ENCODE results near the gene FPGS. TPM values are rescaled to one million over a fixed set of nuclear protein-coding genes. Genes with fewer than 3 reads are reported as not detected.

FPGS gene, protein sequence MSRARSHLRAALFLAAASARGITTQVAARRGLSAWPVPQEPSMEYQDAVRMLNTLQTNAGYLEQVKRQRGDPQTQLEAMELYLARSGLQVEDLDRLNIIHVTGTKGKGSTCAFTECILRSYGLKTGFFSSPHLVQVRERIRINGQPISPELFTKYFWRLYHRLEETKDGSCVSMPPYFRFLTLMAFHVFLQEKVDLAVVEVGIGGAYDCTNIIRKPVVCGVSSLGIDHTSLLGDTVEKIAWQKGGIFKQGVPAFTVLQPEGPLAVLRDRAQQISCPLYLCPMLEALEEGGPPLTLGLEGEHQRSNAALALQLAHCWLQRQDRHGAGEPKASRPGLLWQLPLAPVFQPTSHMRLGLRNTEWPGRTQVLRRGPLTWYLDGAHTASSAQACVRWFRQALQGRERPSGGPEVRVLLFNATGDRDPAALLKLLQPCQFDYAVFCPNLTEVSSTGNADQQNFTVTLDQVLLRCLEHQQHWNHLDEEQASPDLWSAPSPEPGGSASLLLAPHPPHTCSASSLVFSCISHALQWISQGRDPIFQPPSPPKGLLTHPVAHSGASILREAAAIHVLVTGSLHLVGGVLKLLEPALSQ
- polyA plus RNA-seq (38.2 to 65.0 TPM (median 56.3 TPM) in 3 replicates), polyA minus RNA-seq (45.2 to 134 TPM (median 50.4 TPM) in 3 replicates)
- polyA plus RNA-seq (2011; ENCODE audit: low read depth), result 19.2 TPM
- polyA plus RNA-seq (2011; cell fraction: cytosol; rRNA removed), result 42.2 and 62.6 TPM in 2 replicates
- polyA plus RNA-seq (2011; cell fraction: nucleus; rRNA removed), result 83.1 and 97.6 TPM in 2 replicates
- 23.7 and 67.7 TPM in 2 replicates for polyA plus RNA-seq (2012; ENCODE audit: low replicate concordance)
- 85.6 TPM for polyA minus RNA-seq (2011; cell fraction: cytosol; rRNA and poly(A)+ RNA removed)
- polyA minus RNA-seq (2011; cell fraction: nucleus; rRNA and poly(A)+ RNA removed), result 38.2 and 44.2 TPM in 2 replicates

DNA sequence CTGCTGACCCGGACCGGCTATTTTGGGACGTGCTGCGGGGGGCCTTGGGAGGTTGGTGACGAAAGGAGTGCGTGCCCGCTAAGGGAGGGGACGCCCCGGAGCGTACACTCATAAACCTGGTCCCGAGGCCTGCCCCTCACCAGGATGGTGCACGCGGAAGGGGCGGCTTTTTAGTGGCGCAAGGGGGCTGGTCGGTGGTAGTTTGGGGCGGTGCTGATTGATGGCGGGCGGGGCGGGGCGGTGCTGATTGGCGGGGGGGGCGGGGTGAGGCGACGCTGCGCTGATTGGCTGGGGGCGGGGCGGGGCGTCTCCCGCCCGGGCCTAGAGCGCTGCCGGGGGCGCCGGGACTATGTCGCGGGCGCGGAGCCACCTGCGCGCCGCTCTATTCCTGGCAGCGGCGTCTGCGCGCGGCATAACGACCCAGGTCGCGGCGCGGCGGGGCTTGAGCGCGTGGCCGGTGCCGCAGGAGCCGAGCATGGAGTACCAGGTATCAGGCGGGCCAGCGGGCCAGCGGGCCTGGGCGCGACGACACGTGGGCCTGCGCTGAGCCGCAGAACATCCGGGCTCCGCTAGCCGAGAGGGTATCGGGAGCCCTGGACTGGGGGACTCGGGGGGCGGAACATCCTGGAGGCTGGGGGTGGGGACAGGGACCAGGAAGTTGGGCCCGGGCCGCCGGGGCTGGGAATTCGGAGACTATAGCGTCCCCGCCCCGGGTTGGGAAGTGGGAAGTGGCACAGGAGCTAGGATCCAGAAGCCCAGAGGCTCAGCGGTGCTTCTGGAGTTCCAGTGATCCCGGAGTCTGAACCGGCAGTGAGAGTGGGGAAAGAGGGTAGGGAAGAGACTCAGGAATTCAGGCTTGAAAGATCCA, at the start of gene FPGS:
Gene FPGS (plus strand): TSS at position 307 of the 868 bp plus-strand sequence. CDS start 43 bp downstream, at position 350.
- Histone ChIP-seq H3K9ac (ENCODE audit: control insufficient read depth, extremely low read depth, insufficient read depth, low read length) (peak within 1 kb of the TSS; percentile 99), H3K4me2 (ENCODE audit: control insufficient read depth, extremely low read depth, insufficient read depth, low read depth, low read length) (peak within 1 kb of the TSS; percentile 93), H3K4me3 (ENCODE audit: control insufficient read depth in 2 of 3, extremely low read depth in 1 of 3, insufficient read depth in 2 of 3, low read depth in 1 of 3, low read length in 3 of 3) (peak within 1 kb of the TSS; percentile 58 to 97 (median 81)), H3K9me3 (ENCODE audit: control insufficient read depth, low read depth, low read length) (no peaks in the 10 kb centered on the region), H3K36me3 (ENCODE audit: control insufficient read depth in 2 of 2, extremely low read depth in 1 of 2, insufficient read depth in 2 of 2, low read length in 2 of 2) (peaks cover 19 to 23% of the 10 kb centered on the region in 2 experiments), H3K27me3 (ENCODE audit: control insufficient read depth, extremely low read depth, insufficient read depth, low read length) (no peaks in the 10 kb centered on the region), H3K9me1 (ENCODE audit: control insufficient read depth, extremely low read depth, insufficient read depth, low read length) (no peaks in the 10 kb centered on the region), H3K27ac (ENCODE audit: control insufficient read depth, insufficient read depth, low read length) (peak within 1 kb of the TSS; percentile 99), H3K79me2 (ENCODE audit: control insufficient read depth, insufficient read depth, low read length) (peaks cover 17% of the 10 kb centered on the region), H2AFZ (ENCODE audit: control insufficient read depth, low read length) (peak within 1 kb of the TSS; percentile 68), H4K20me1 (ENCODE audit: control insufficient read depth, extremely low read depth, insufficient read depth, low read length) (peaks cover 2% of the 10 kb centered on the region), H3K4me1 (ENCODE audit: control insufficient read depth, extremely low read depth, insufficient read depth, low read length) (peaks cover 24% of the 10 kb centered on the region)
- DNase-seq (ENCODE audit: low read depth, low spot score) (no peak), FAIRE-seq (no peak)
- TF ChIP-seq EZH2 (IDR thresholded peaks at IDR 0.05; ENCODE audit: low read length), result no peak
- TF ChIP-seq, protein P1, sequence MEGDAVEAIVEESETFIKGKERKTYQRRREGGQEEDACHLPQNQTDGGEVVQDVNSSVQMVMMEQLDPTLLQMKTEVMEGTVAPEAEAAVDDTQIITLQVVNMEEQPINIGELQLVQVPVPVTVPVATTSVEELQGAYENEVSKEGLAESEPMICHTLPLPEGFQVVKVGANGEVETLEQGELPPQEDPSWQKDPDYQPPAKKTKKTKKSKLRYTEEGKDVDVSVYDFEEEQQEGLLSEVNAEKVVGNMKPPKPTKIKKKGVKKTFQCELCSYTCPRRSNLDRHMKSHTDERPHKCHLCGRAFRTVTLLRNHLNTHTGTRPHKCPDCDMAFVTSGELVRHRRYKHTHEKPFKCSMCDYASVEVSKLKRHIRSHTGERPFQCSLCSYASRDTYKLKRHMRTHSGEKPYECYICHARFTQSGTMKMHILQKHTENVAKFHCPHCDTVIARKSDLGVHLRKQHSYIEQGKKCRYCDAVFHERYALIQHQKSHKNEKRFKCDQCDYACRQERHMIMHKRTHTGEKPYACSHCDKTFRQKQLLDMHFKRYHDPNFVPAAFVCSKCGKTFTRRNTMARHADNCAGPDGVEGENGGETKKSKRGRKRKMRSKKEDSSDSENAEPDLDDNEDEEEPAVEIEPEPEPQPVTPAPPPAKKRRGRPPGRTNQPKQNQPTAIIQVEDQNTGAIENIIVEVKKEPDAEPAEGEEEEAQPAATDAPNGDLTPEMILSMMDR (optimal IDR thresholded peaks at IDR 0.05 in 1 of 3, IDR thresholded peaks at IDR 0.05 in 1 of 3, conservative IDR thresholded peaks at IDR 0.05 in 1 of 3; ENCODE audit: extremely low read depth in 1 of 3, insufficient read depth in 2 of 3, low read length in 3 of 3), result no peak
- dilution Hi-C loops (cut with MboI; ENCODE audit: extremely low pct_ligation_motif_present, low sequenced_read_pairs), result no loop called here

DNA sequence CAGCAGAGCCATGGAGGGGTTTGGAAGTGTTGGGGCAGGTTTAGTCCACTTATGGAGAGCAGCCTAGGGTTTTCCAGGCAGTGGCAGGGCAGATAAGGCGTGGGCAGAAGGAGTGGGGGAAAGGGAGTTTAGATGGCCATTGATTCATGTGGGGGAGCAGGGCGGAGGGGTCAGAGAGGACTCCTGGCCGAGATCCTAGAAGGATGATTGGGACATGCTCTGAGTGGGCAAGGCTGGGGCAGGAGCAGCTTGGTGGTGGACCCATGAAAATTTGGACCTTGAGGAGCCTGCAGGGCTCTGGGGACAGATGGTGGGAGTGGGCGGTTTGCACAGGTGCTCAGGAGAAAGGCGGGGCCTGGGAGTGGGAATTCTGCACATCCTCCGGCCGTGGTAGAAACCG, 49.5 kb upstream of the FPGS start:
- H3K79me2 ChIP-seq (ENCODE audit: control insufficient read depth, insufficient read depth, low read length), result no peaks in the 10 kb centered on the region
- no peaks in the 10 kb centered on the region for H3K9me3 ChIP-seq (ENCODE audit: control insufficient read depth, low read depth, low read length)
- no peaks in the 10 kb centered on the region for H3K36me3 ChIP-seq (ENCODE audit: control insufficient read depth in 2 of 2, extremely low read depth in 1 of 2, insufficient read depth in 2 of 2, low read length in 2 of 2)
- dilution Hi-C loops (cut with MboI; ENCODE audit: extremely low pct_ligation_motif_present, low sequenced_read_pairs), result no loop called here
- no peaks in the 10 kb centered on the region for H3K9me1 ChIP-seq (ENCODE audit: control insufficient read depth, extremely low read depth, insufficient read depth, low read length)
- DNase-seq (ENCODE audit: low read depth, low spot score) (no peak), FAIRE-seq (no peak)
- H3K9ac ChIP-seq (ENCODE audit: control insufficient read depth, extremely low read depth, insufficient read depth, low read length), result no peak overlapping the region
- H2AFZ ChIP-seq (ENCODE audit: control insufficient read depth, low read length), result no peak overlapping the region
- no peaks in the 10 kb centered on the region for H4K20me1 ChIP-seq (ENCODE audit: control insufficient read depth, extremely low read depth, insufficient read depth, low read length)
- no peak for TF ChIP-seq EZH2 (IDR thresholded peaks at IDR 0.05; ENCODE audit: low read length)
- TF ChIP-seq, protein P1 (optimal IDR thresholded peaks at IDR 0.05 in 1 of 3, IDR thresholded peaks at IDR 0.05 in 1 of 3, conservative IDR thresholded peaks at IDR 0.05 in 1 of 3; ENCODE audit: extremely low read depth in 1 of 3, insufficient read depth in 2 of 3, low read length in 3 of 3), result no peak
- no peak overlapping the region for H3K4me3 ChIP-seq (ENCODE audit: control insufficient read depth in 2 of 3, extremely low read depth in 1 of 3, insufficient read depth in 2 of 3, low read depth in 1 of 3, low read length in 3 of 3)
- no peak overlapping the region for H3K4me2 ChIP-seq (ENCODE audit: control insufficient read depth, extremely low read depth, insufficient read depth, low read depth, low read length)
- H3K27me3 ChIP-seq (ENCODE audit: control insufficient read depth, extremely low read depth, insufficient read depth, low read length), result peaks cover 44% of the 10 kb centered on the region
- H3K4me1 ChIP-seq (ENCODE audit: control insufficient read depth, extremely low read depth, insufficient read depth, low read length), result no peaks in the 10 kb centered on the region
- H3K27ac ChIP-seq (ENCODE audit: control insufficient read depth, insufficient read depth, low read length), result no peak overlapping the region
